WERI-Rb-1 (cell line): ENCODE results near the gene PRKCH.

Experiments
- DNase-seq: peaks from one replicate; pipeline ENCODE4 v3.0.0-alpha.2; 2020
- H3K27ac ChIP-seq: fragments of 250-450 bp; sonication (Bioruptor Pico); 2 replicates; pipeline ENCODE4 v1.5.1; 2020; ENCODE audit warnings: mild to moderate bottlenecking, moderate library complexity
- H3K27me3 ChIP-seq: fragments of 250-450 bp; sonication (Bioruptor Pico); 2 replicates; pipeline ENCODE4 v1.5.1; 2021; ENCODE audit warnings: mild to moderate bottlenecking, low read depth, moderate library complexity; ENCODE audit not compliant: insufficient read depth, severe bottlenecking
- H3K36me3 ChIP-seq: fragments of 250-450 bp; sonication (Bioruptor Pico); 2 replicates; pipeline ENCODE4 v1.5.1; 2020; ENCODE audit warnings: mild to moderate bottlenecking, moderate library complexity
- H3K4me3 ChIP-seq: 2 replicates; pipeline ENCODE4 v1.5.1; 2011; ENCODE audit warnings: low read depth, mild to moderate bottlenecking, control low read depth, low read length
- H3K9me3 ChIP-seq: fragments of 250-450 bp; sonication (Bioruptor Pico); 2 replicates; pipeline ENCODE4 v1.5.1; 2021; ENCODE audit warnings: mild to moderate bottlenecking, moderate library complexity; ENCODE audit not compliant: severe bottlenecking
- CTCF ChIP-seq: IDR thresholded peaks from 2 replicates; pipeline ENCODE4 v1.5.1; 2011; ENCODE audit warnings: low read depth, mild to moderate bottlenecking, control low read depth, inconsistent platforms, low read length

Gene PRKCH

GRCh38 chr14:61360796-61361525 lies 39.6 kb downstream of the PRKCH start:
- Histone ChIP-seq H3K27ac (no peak overlapping the region), H3K9me3 (no peaks in the 10 kb centered on the region), H3K4me3 (no peak overlapping the region), H3K36me3 (no peaks in the 10 kb centered on the region), H3K27me3 (no peaks in the 10 kb centered on the region)
- no peak for TF ChIP-seq CTCF
- DNase-seq: no peak

- TF ChIP-seq CTCF: no peak
- Histone ChIP-seq H3K27me3 (no peaks in the 10 kb centered on the region), H3K4me3 (no peak overlapping the region), H3K9me3 (no peaks in the 10 kb centered on the region), H3K36me3 (no peaks in the 10 kb centered on the region), H3K27ac (no peak overlapping the region)
- no peak for DNase-seq
These were observed 40.8 kb downstream of the PRKCH start for GRCh38 chr14:61362072-61362750.

- no peak for TF ChIP-seq CTCF
- DNase-seq: no peak
- H3K4me3 ChIP-seq: no peak overlapping the region
- no peak overlapping the region for H3K27ac ChIP-seq
- H3K27me3 ChIP-seq: no peaks in the 10 kb centered on the region
- no peaks in the 10 kb centered on the region for H3K36me3 ChIP-seq
- H3K9me3 ChIP-seq: no peaks in the 10 kb centered on the region
These were observed 42.9 kb downstream of the PRKCH start for GRCh38 chr14:61364243-61364642.

- Histone ChIP-seq H3K9me3 (no peaks in the 10 kb centered on the region), H3K27me3 (no peaks in the 10 kb centered on the region), H3K4me3 (no peak overlapping the region), H3K27ac (no peak overlapping the region), H3K36me3 (no peaks in the 10 kb centered on the region)
- TF ChIP-seq CTCF: no peak
- DNase-seq: no peak
These were observed 44.4 kb downstream of the PRKCH start for GRCh38 chr14:61365667-61366212.

GRCh38 chr14:61368114-61368710 lies 46.8 kb downstream of the PRKCH start:
- TF ChIP-seq CTCF: no peak
- Histone ChIP-seq H3K27ac (no peak overlapping the region), H3K4me3 (no peak overlapping the region), H3K27me3 (no peaks in the 10 kb centered on the region), H3K9me3 (peaks cover under 1% of the 10 kb centered on the region), H3K36me3 (no peaks in the 10 kb centered on the region)
- DNase-seq: no peak
